ENCODE data around the gene AFF3. TPM values are rescaled to one million over a fixed set of nuclear protein-coding genes. Genes with fewer than 3 reads are reported as not detected.

The AFF3 gene
- total RNA-seq, 4 donors from 2014 or later, result 5.3 to 216 (median 12.5) TPM

- no peak for TF ChIP-seq CTCF (IDR thresholded peaks at IDR 0.05)
- TF ChIP-seq POLR2A (IDR thresholded peaks at IDR 0.05), result no peak
- H3K36me3 ChIP-seq, result no peaks in the 10 kb centered on the region
- H3K9me3 ChIP-seq, result no peaks in the 10 kb centered on the region
- DNase-seq, result no peak
- H3K4me1 ChIP-seq, result no peaks in the 10 kb centered on the region
- H3K27ac ChIP-seq, result no peak overlapping the region
- H3K4me3 ChIP-seq, result no peak overlapping the region
- H3K27me3 ChIP-seq, result no peaks in the 10 kb centered on the region
Observed at GRCh38 chr2:100041385-100041784, 101.0 kb downstream of the AFF3 start.

GRCh38 chr2:100040906-100041305 lies 101.5 kb downstream of the AFF3 start:
- Histone ChIP-seq H3K36me3 (no peaks in the 10 kb centered on the region), H3K4me3 (no peak overlapping the region), H3K9me3 (no peaks in the 10 kb centered on the region), H3K27me3 (no peaks in the 10 kb centered on the region), H3K4me1 (no peaks in the 10 kb centered on the region), H3K27ac (no peak overlapping the region)
- TF ChIP-seq CTCF (IDR thresholded peaks at IDR 0.05) (no peak), POLR2A (IDR thresholded peaks at IDR 0.05) (no peak)
- DNase-seq, result no peak

GRCh38 chr2:100039291-100039980 lies 103.0 kb downstream of the AFF3 start:
- Histone ChIP-seq H3K9me3 (no peaks in the 10 kb centered on the region), H3K27me3 (no peaks in the 10 kb centered on the region), H3K27ac (no peak overlapping the region), H3K4me3 (no peak overlapping the region), H3K36me3 (no peaks in the 10 kb centered on the region), H3K4me1 (no peaks in the 10 kb centered on the region)
- TF ChIP-seq CTCF (IDR thresholded peaks at IDR 0.05), result no peak
- DNase-seq, result no peak

- H3K27ac ChIP-seq, result no peak overlapping the region
- H3K36me3 ChIP-seq, result no peaks in the 10 kb centered on the region
- no peaks in the 10 kb centered on the region for H3K9me3 ChIP-seq
- no peaks in the 10 kb centered on the region for H3K27me3 ChIP-seq
- TF ChIP-seq CTCF (IDR thresholded peaks at IDR 0.05), result no peak
- no peak for TF ChIP-seq POLR2A (IDR thresholded peaks at IDR 0.05)
- H3K4me3 ChIP-seq, result no peak overlapping the region
- DNase-seq, result no peak
- H3K4me1 ChIP-seq, result no peaks in the 10 kb centered on the region
Observed at GRCh38 chr2:100038011-100038410, 104.4 kb downstream of the AFF3 start.

GRCh38 chr2:100036793-100037192 lies 105.6 kb downstream of the AFF3 start:
- H3K27ac ChIP-seq, result no peak overlapping the region
- H3K36me3 ChIP-seq, result no peaks in the 10 kb centered on the region
- H3K27me3 ChIP-seq, result no peaks in the 10 kb centered on the region
- no peak overlapping the region for H3K4me3 ChIP-seq
- no peaks in the 10 kb centered on the region for H3K4me1 ChIP-seq
- TF ChIP-seq POLR2A (IDR thresholded peaks at IDR 0.05), result no peak
- TF ChIP-seq CTCF (IDR thresholded peaks at IDR 0.05), result no peak
- no peaks in the 10 kb centered on the region for H3K9me3 ChIP-seq
- DNase-seq, result no peak

- Histone ChIP-seq H3K36me3 (no peaks in the 10 kb centered on the region), H3K4me3 (no peak overlapping the region), H3K27ac (no peak overlapping the region), H3K4me1 (no peaks in the 10 kb centered on the region), H3K9me3 (no peaks in the 10 kb centered on the region), H3K27me3 (no peaks in the 10 kb centered on the region)
- DNase-seq, result no peak
- TF ChIP-seq CTCF (IDR thresholded peaks at IDR 0.05) (no peak), POLR2A (IDR thresholded peaks at IDR 0.05) (no peak)
Observed at GRCh38 chr2:100036026-100036425, 106.4 kb downstream of the AFF3 start.
